ENCODE results near the gene GGA3. TPM values are rescaled to one million over a fixed set of nuclear protein-coding genes. Genes with fewer than 3 reads are reported as not detected.

The GGA3 gene
- polyA plus RNA-seq, 1 donor (not counting 4 experiments of a cell fraction or from before 2014, with no cell fraction given): 25.2 TPM

DNA sequence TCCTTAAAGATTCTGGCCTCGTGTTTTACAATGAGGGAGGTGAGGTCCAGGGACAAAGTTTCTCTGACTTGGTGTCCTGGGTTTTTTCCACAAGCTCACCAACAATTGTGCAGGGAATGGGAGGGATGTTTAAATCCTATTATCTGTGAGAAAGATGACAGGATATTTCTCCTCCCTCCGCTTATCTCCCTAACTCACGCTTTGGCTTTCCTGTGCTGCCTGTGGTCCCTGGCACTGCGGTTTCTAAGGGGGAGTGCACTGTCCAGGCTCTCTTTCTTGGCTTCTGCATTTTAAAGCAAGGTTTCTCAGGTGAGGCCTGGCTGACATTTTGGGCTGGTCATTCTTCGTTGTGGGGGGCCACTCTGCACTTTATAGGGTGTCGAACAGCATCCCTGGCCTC is 16.4 kb downstream of the GGA3 start:
- peaks cover 11% of the 10 kb centered on the region for H3K79me2 ChIP-seq (ENCODE audit: control insufficient read depth, insufficient read depth, low read length)
- no peak overlapping the region for H2AFZ ChIP-seq (ENCODE audit: control insufficient read depth, low read length)
- dilution Hi-C loops (cut with MboI; ENCODE audit: extremely low pct_ligation_motif_present, low sequenced_read_pairs): no loop called here
- H3K4me3 ChIP-seq (ENCODE audit: control insufficient read depth in 2 of 3, extremely low read depth in 1 of 3, insufficient read depth in 2 of 3, low read depth in 1 of 3, low read length in 3 of 3): no peak overlapping the region
- H3K4me2 ChIP-seq (ENCODE audit: control insufficient read depth, extremely low read depth, insufficient read depth, low read depth, low read length): no peak overlapping the region
- no peak overlapping the region for H3K9ac ChIP-seq (ENCODE audit: control insufficient read depth, extremely low read depth, insufficient read depth, low read length)
- peaks cover 46 to 50% of the 10 kb centered on the region in 2 experiments for H3K36me3 ChIP-seq (ENCODE audit: control insufficient read depth in 2 of 2, extremely low read depth in 1 of 2, insufficient read depth in 2 of 2, low read length in 2 of 2)
- no peaks in the 10 kb centered on the region for H4K20me1 ChIP-seq (ENCODE audit: control insufficient read depth, extremely low read depth, insufficient read depth, low read length)
- no peaks in the 10 kb centered on the region for H3K4me1 ChIP-seq (ENCODE audit: control insufficient read depth, extremely low read depth, insufficient read depth, low read length)
- DNase-seq (ENCODE audit: low read depth, low spot score) (no peak), FAIRE-seq (no peak)
- TF ChIP-seq, protein P1, sequence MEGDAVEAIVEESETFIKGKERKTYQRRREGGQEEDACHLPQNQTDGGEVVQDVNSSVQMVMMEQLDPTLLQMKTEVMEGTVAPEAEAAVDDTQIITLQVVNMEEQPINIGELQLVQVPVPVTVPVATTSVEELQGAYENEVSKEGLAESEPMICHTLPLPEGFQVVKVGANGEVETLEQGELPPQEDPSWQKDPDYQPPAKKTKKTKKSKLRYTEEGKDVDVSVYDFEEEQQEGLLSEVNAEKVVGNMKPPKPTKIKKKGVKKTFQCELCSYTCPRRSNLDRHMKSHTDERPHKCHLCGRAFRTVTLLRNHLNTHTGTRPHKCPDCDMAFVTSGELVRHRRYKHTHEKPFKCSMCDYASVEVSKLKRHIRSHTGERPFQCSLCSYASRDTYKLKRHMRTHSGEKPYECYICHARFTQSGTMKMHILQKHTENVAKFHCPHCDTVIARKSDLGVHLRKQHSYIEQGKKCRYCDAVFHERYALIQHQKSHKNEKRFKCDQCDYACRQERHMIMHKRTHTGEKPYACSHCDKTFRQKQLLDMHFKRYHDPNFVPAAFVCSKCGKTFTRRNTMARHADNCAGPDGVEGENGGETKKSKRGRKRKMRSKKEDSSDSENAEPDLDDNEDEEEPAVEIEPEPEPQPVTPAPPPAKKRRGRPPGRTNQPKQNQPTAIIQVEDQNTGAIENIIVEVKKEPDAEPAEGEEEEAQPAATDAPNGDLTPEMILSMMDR (optimal IDR thresholded peaks at IDR 0.05 in 1 of 3, IDR thresholded peaks at IDR 0.05 in 1 of 3, conservative IDR thresholded peaks at IDR 0.05 in 1 of 3; ENCODE audit: extremely low read depth in 1 of 3, insufficient read depth in 2 of 3, low read length in 3 of 3): no peak
- TF ChIP-seq EZH2 (IDR thresholded peaks at IDR 0.05; ENCODE audit: low read length): no peak
- H3K9me1 ChIP-seq (ENCODE audit: control insufficient read depth, extremely low read depth, insufficient read depth, low read length): no peaks in the 10 kb centered on the region
- no peaks in the 10 kb centered on the region for H3K27me3 ChIP-seq (ENCODE audit: control insufficient read depth, extremely low read depth, insufficient read depth, low read length)
- no peaks in the 10 kb centered on the region for H3K9me3 ChIP-seq (ENCODE audit: control insufficient read depth, low read depth, low read length)
- H3K27ac ChIP-seq (ENCODE audit: control insufficient read depth, insufficient read depth, low read length): no peak overlapping the region

DNA sequence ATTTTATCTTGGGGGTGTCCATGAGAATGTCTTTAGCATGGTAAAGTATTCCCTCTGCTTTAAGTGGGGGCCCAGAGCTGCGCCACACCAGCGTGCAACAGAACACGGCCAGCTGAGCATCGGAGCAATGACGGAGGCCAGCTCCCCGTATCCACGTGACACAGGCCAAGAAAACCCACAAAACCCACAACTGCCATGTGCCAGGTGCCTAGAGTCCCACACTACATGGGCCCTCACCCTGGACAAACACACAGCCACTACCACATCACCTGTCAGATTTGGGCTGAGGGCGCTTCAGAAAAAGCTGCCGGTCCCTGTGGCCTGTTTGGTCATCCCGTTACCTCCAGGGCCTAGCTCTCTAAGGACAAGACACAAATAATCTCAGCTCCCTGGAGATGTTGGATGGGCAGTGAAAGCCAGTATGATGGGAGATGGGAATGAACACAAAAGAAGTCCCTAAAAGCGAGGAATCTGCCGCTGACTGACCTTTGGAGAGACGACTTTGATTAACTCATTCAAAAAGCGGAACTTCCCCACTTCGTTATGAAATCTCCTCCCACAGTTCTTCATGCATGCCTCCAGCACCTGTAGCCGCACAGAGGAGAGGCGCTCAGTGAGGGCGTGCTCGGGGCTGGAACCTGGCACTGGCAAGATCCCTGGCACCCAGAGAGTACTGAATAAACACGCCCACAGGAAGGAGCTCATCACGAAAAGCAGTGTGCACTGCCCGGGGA is 17.1 kb downstream of the GGA3 start:
- no peaks in the 10 kb centered on the region for H3K4me1 ChIP-seq (ENCODE audit: control insufficient read depth, extremely low read depth, insufficient read depth, low read length)
- TF ChIP-seq EZH2 (IDR thresholded peaks at IDR 0.05; ENCODE audit: low read length): no peak
- TF ChIP-seq, protein P1 (optimal IDR thresholded peaks at IDR 0.05 in 1 of 3, IDR thresholded peaks at IDR 0.05 in 1 of 3, conservative IDR thresholded peaks at IDR 0.05 in 1 of 3; ENCODE audit: extremely low read depth in 1 of 3, insufficient read depth in 2 of 3, low read length in 3 of 3): no peak
- H2AFZ ChIP-seq (ENCODE audit: control insufficient read depth, low read length): no peak overlapping the region
- H3K9me3 ChIP-seq (ENCODE audit: control insufficient read depth, low read depth, low read length): no peaks in the 10 kb centered on the region
- dilution Hi-C loops (cut with MboI; ENCODE audit: extremely low pct_ligation_motif_present, low sequenced_read_pairs): no loop called here
- FAIRE-seq: no peak
- no peak overlapping the region for H3K27ac ChIP-seq (ENCODE audit: control insufficient read depth, insufficient read depth, low read length)
- no peak overlapping the region for H3K9ac ChIP-seq (ENCODE audit: control insufficient read depth, extremely low read depth, insufficient read depth, low read length)
- H4K20me1 ChIP-seq (ENCODE audit: control insufficient read depth, extremely low read depth, insufficient read depth, low read length): no peaks in the 10 kb centered on the region
- no peak overlapping the region for H3K4me3 ChIP-seq (ENCODE audit: control insufficient read depth in 2 of 3, extremely low read depth in 1 of 3, insufficient read depth in 2 of 3, low read depth in 1 of 3, low read length in 3 of 3)
- no peak overlapping the region for H3K4me2 ChIP-seq (ENCODE audit: control insufficient read depth, extremely low read depth, insufficient read depth, low read depth, low read length)
- H3K36me3 ChIP-seq (ENCODE audit: control insufficient read depth in 2 of 2, extremely low read depth in 1 of 2, insufficient read depth in 2 of 2, low read length in 2 of 2): peaks cover 48 to 55% of the 10 kb centered on the region in 2 experiments
- no peak for DNase-seq (ENCODE audit: low read depth, low spot score)
- no peaks in the 10 kb centered on the region for H3K9me1 ChIP-seq (ENCODE audit: control insufficient read depth, extremely low read depth, insufficient read depth, low read length)
- H3K79me2 ChIP-seq (ENCODE audit: control insufficient read depth, insufficient read depth, low read length): peaks cover 5% of the 10 kb centered on the region
- no peaks in the 10 kb centered on the region for H3K27me3 ChIP-seq (ENCODE audit: control insufficient read depth, extremely low read depth, insufficient read depth, low read length)
